ENCODE measurements around the gene FAM3A. TPM values are rescaled to one million over a fixed set of nuclear protein-coding genes. Genes with fewer than 3 reads are reported as not detected.
A peak's percentile ranks its signal among the peaks of the same experiment; 100 is the strongest.

The FAM3A gene
- 62.3 and 136 TPM in 2 replicates for total RNA-seq (2011; cell fraction: chromatin; rRNA removed; ENCODE audit: low replicate concordance)
- 135 and 139 TPM in 2 replicates for total RNA-seq (2011; cell fraction: nucleolus; rRNA removed)
- 84.9 and 88.7 TPM in 2 replicates for total RNA-seq (2011; cell fraction: nucleoplasm; rRNA removed)
- total RNA-seq (2014; rRNA removed): 53.3 and 67.6 TPM in 2 replicates
- total RNA-seq (2014; rRNA removed; fragmentation: Illumina TruSeq; extraction: Trizol): 6.6 and 10.0 TPM in 2 replicates
- 27.0 and 32.3 TPM in 2 replicates for total RNA-seq (2015; rRNA removed; fragmentation: Illumina TruSeq; extraction: Trizol)
- total RNA-seq (2021): 68.9 and 70.6 TPM in 2 replicates
- 29.2 and 44.1 TPM in 2 replicates for polyA plus RNA-seq (2011; rRNA removed)
- 45.6 and 88.5 TPM in 2 replicates for polyA plus RNA-seq (2011; cell fraction: cytosol; rRNA removed)
- polyA plus RNA-seq (2011; cell fraction: nucleus; rRNA removed): 159 and 221 TPM in 2 replicates
- 47.8 and 77.3 TPM in 2 replicates for polyA plus RNA-seq (2012)
- 24.2 and 44.9 TPM in 2 replicates for polyA plus RNA-seq (2014; fragmentation: Illumina TruSeq; extraction: Trizol)
- 1 to 10 TPM in 1 of 2 experiments, under 1 TPM in 1; 0.75 to 1.8 TPM for polyA plus RNA-seq (2014; fragmentation: Nextera tagmentation; extraction: Ambion mirVana)
- 62.9 and 66.7 TPM in 2 replicates for polyA plus RNA-seq (2014; rRNA removed)
- 7.6 and 13.4 TPM in 2 replicates for polyA minus RNA-seq (2011; rRNA and poly(A)+ RNA removed)
- 25.1 and 30.7 TPM in 2 replicates for polyA minus RNA-seq (2011; cell fraction: cytosol; rRNA and poly(A)+ RNA removed)
- 25.2 and 34.2 TPM in 2 replicates for polyA minus RNA-seq (2011; cell fraction: nucleus; rRNA and poly(A)+ RNA removed)
- Bru-seq, nascent RNA: percentile 69 among the genes with signal in this experiment
- BruChase-seq, experiment 1, labeled RNA remaining after a 2-hour chase: percentile 63 among the genes with signal in this experiment
- percentile 69 among the genes with signal in this experiment for BruChase-seq, experiment 2, labeled RNA remaining after a 6-hour chase
- long read RNA-seq, experiment 1, transcript FAM3A-208 (8 exons, 1,763 nt): minor isoform, 8 of 181 reads
- long read RNA-seq, experiment 1, transcript FAM3A-222 (10 exons, 1,901 nt): minor isoform, 17 of 181 reads
- long read RNA-seq, experiment 1, transcript FAM3A-202 (10 exons, 1,712 nt): minor isoform, 20 of 181 reads
- long read RNA-seq, experiment 1, transcript FAM3A-215 (9 exons, 1,800 nt): major isoform, 50 of 181 reads
- long read RNA-seq, experiment 1, partial matches to known transcripts: 20 of 181 reads
- long read RNA-seq, experiment 1, other reads (novel, unspliced or antisense): 50 of 181 reads
- long read RNA-seq, experiment 2, transcript FAM3A-215 (9 exons, 1,800 nt): major isoform, 12 of 83 reads
- long read RNA-seq, experiment 2, transcript FAM3A-218 (2 exons, 585 nt): minor isoform, 10 of 83 reads
- long read RNA-seq, experiment 2, partial matches to known transcripts: 11 of 83 reads
- long read RNA-seq, experiment 2, other reads (novel, unspliced or antisense): 34 of 83 reads
- long read RNA-seq, experiment 3, transcript FAM3A-215 (9 exons, 1,800 nt): major isoform, 12 of 36 reads
- long read RNA-seq, experiment 3, partial matches to known transcripts: 4 of 36 reads
- long read RNA-seq, experiment 3, other reads (novel, unspliced or antisense): 10 of 36 reads

- intact Hi-C loops (cut with micrococcal nuclease): loop anchor here (5.0 kb wide), 1 partner anchor 34 kb away; no protein-coding TSS in a partner anchor
- H3K4me2 ChIP-seq (ENCODE audit: insufficient read depth, low read length): peak within 1 kb of the TSS; percentile 99
- peak within 1 kb of the TSS; percentile 89 to 98 for H3K9ac ChIP-seq (ENCODE audit: insufficient read depth in 1 of 2, low read depth in 2 of 2, low read length in 2 of 2)
- H3K36me3 ChIP-seq (ENCODE audit: control insufficient read depth, insufficient read depth, low read length): peaks cover 15% of the 10 kb centered on the region; the same call in 2 of the 3 replicates
- H3K27me3 ChIP-seq (ENCODE audit: control insufficient read depth in 2 of 2, insufficient read depth in 2 of 2, low read length in 2 of 2): no peaks in the 10 kb centered on the region
- ChIA-PET POLR2A (interaction anchor here (0.6 to 1.7 kb wide), 9 partner anchors 10 to 148 kb away, joined by 3 to 8 read pairs (median 3); partner anchors contain the start of gene SLC10A3), CTCF (ENCODE audit: low intra/inter-chr PET ratio) (interaction anchor here (0.6 kb wide), 1 partner anchor 427 kb away, joined by 4 read pairs; no protein-coding TSS in a partner anchor)
- peaks cover 25% of the 10 kb centered on the region for H3K79me2 ChIP-seq (ENCODE audit: control insufficient read depth, insufficient read depth, low read length)
- peak within 1 kb of the TSS; percentile 89 for H3K4me3 ChIP-seq
- in situ Hi-C loops (cut with MboI): no loop called here
- no peaks in the 10 kb centered on the region; the same call in 1 of the 2 replicates for H4K20me1 ChIP-seq (replicated peaks; ENCODE audit: control insufficient read depth, insufficient read depth, low read length)
- DNase-seq (ENCODE audit: extremely low read depth in 1 of 4, low spot score in 3 of 4): peak; percentile 90 to 93 (median 90)
- H3K4me1 ChIP-seq (replicated peaks in 1 of 2; ENCODE audit: control insufficient read depth in 2 of 2, insufficient read depth in 2 of 2, low read length in 2 of 2): peaks cover 18 to 40% of the 10 kb centered on the region in 2 experiments; a peak in 4 of 5 replicates
- ATAC-seq: peak; percentile 95
- no TSS peak for BruUV-seq (replicated peaks)
- H2AFZ ChIP-seq (ENCODE audit: low read depth, low read length): peak within 1 kb of the TSS; percentile 98
- H3K9me1 ChIP-seq (ENCODE audit: control insufficient read depth, insufficient read depth, low read length): no peaks in the 10 kb centered on the region
- FAIRE-seq: peak; percentile 90
- 0% methylated on average over 11 of the region's 59 CpGs for WGBS (ENCODE audit: insufficient coverage, low coverage, missing lambda C conversion rate)
- no peaks in the 10 kb centered on the region for H3K9me3 ChIP-seq (replicated peaks; ENCODE audit: control insufficient read depth, insufficient read depth, low read depth, low read length)
- peak within 1 kb of the TSS; percentile 94 for H3K27ac ChIP-seq (ENCODE audit: extremely low read depth, low read depth, low read length)
- TF ChIP-seq NRF1 (conservative IDR thresholded peaks at IDR 0.05 in 1 of 2, IDR thresholded peaks at IDR 0.05 in 1 of 2) (peak; percentile 88 to 89), KDM5B (IDR thresholded peaks at IDR 0.05; ENCODE audit: insufficient replicate concordance, low read depth, low read length) (peak; percentile 77), HDAC6 (IDR thresholded peaks at IDR 0.05; ENCODE audit: low read depth, low read length) (no peak), EP400 (IDR thresholded peaks at IDR 0.05) (peak; percentile 38; the same call in 1 of the 2 replicates), RB1 (IDR thresholded peaks at IDR 0.05; ENCODE audit: low read depth) (peak; percentile 62), CAMTA2 (CRISPR knock-in tag; conservative IDR thresholded peaks at IDR 0.05) (0 out of 2 replicates have a peak, but pooled peaks have one; percentile 42), PHF8 (IDR thresholded peaks at IDR 0.05; ENCODE audit: borderline replicate concordance, low read length) (peak; percentile 87; the same call in 1 of the 2 replicates), EGR1 (conservative IDR thresholded peaks at IDR 0.05) (peak; percentile 44; the same call in 1 of the 2 replicates), UBTF (IDR thresholded peaks at IDR 0.05; ENCODE audit: borderline replicate concordance in 1 of 2, low read depth in 2 of 2, low read length in 2 of 2) (peak; percentile 82 to 89; a peak in 2 of 4 replicates), GABPB1 (CRISPR knock-in tag; IDR thresholded peaks at IDR 0.05) (peak; percentile 83; the same call in 1 of the 2 replicates), NFIC (IDR thresholded peaks at IDR 0.05) (0 out of 2 replicates have a peak, but pooled peaks have one; percentile 4), NR2C2 (CRISPR knock-in tag; IDR thresholded peaks at IDR 0.05) (peak; percentile 16; the same call in 1 of the 2 replicates), NR2C2 (tag; IDR thresholded peaks at IDR 0.05) (no peak; the same call in 1 of the 2 replicates)
Measured at GRCh38 chrX:154515966-154516655, at the start of gene FAM3A. TSS of gene FAM3A (minus strand) at chrX:154516232. CDS start at chrX:154515772, 460 bp downstream.
